Trophoblast cell (in vitro differentiated cells and primary cell): ENCODE measurements around the gene ZP1.

Experiments
- DNase-seq, 2 donors: peaks; one replicate each; pipeline ENCODE4 v3.0.0-alpha.2; 2016
- H2AFZ ChIP-seq: 2 replicates; pipeline ENCODE4 v1.6.1; 2013; ENCODE audit warnings: low read length, moderate library complexity, mild to moderate bottlenecking; ENCODE audit not compliant: insufficient read depth, poor library complexity
- H2AK5ac ChIP-seq: 2 replicates; pipeline ENCODE4 v1.6.1; 2013; ENCODE audit warnings: mild to moderate bottlenecking, low read length
- H2BK120ac ChIP-seq: 2 replicates; pipeline ENCODE4 v1.6.1; 2013; ENCODE audit warnings: low read length, mild to moderate bottlenecking, moderate library complexity; ENCODE audit not compliant: insufficient read depth, poor library complexity
- H2BK12ac ChIP-seq: 2 replicates; pipeline ENCODE4 v1.6.1; 2013; ENCODE audit warnings: mild to moderate bottlenecking, low read length, moderate library complexity
- H2BK5ac ChIP-seq: 2 replicates; pipeline ENCODE4 v1.6.1; 2013; ENCODE audit warnings: low read length, low read depth, moderate library complexity, mild to moderate bottlenecking; ENCODE audit not compliant: poor library complexity
- H3K14ac ChIP-seq: 2 replicates; pipeline ENCODE4 v1.6.1; 2013; ENCODE audit warnings: mild to moderate bottlenecking, low read length
- H3K18ac ChIP-seq: 2 replicates; pipeline ENCODE4 v1.6.1; 2013; ENCODE audit warnings: mild to moderate bottlenecking, low read length
- H3K23ac ChIP-seq: 2 replicates; pipeline ENCODE4 v1.6.1; 2013; ENCODE audit warnings: low read length
- H3K27ac ChIP-seq: 2 replicates; pipeline ENCODE4 v1.5.1; 2013; ENCODE audit warnings: low read depth, mild to moderate bottlenecking, inconsistent platforms, low read length, moderate library complexity
- H3K27me3 ChIP-seq: 2 replicates; pipeline ENCODE4 v1.6.1; 2013; ENCODE audit warnings: inconsistent platforms, mild to moderate bottlenecking, low read length, moderate library complexity; ENCODE audit not compliant: insufficient read depth
- H3K36me3 ChIP-seq, 2 experiments: 1 replicate in 1 of 2; 2 replicates in 1 of 2; pipeline ENCODE4 v1.6.1; 2013; ENCODE audit warnings: low read length in 2 of 2, mild to moderate bottlenecking in 2 of 2, moderate library complexity in 1 of 2; ENCODE audit not compliant: insufficient read depth in 2 of 2, control insufficient read depth in 1 of 2
- H3K4ac ChIP-seq: 2 replicates; pipeline ENCODE4 v1.6.1; 2013; ENCODE audit warnings: low read depth, mild to moderate bottlenecking, low read length, moderate library complexity
- H3K4me1 ChIP-seq, 2 experiments: 1 replicate in 1 of 2; 2 replicates in 1 of 2; pipeline ENCODE4 v1.6.1; 2013; ENCODE audit warnings: low read length in 2 of 2, mild to moderate bottlenecking in 2 of 2, moderate library complexity in 1 of 2; ENCODE audit not compliant: insufficient read depth in 2 of 2, control insufficient read depth in 1 of 2
- H3K4me2 ChIP-seq: 2 replicates; pipeline ENCODE4 v1.6.1; 2013; ENCODE audit warnings: inconsistent platforms, mild to moderate bottlenecking, low read length, moderate library complexity
- H3K4me3 ChIP-seq: 2 replicates; pipeline ENCODE4 v1.5.1; 2013; ENCODE audit warnings: mild to moderate bottlenecking, low read depth, low read length, inconsistent platforms
- H3K79me1 ChIP-seq: one replicate; pipeline ENCODE4 v1.6.1; 2013; ENCODE audit warnings: low read length
- H3K79me2 ChIP-seq: 2 replicates; pipeline ENCODE4 v1.6.1; 2013; ENCODE audit warnings: low read length, mild to moderate bottlenecking; ENCODE audit not compliant: control insufficient read depth, insufficient read depth, poor library complexity
- H3K9ac ChIP-seq: 2 replicates; pipeline ENCODE4 v1.6.1; 2013; ENCODE audit warnings: mild to moderate bottlenecking, low read length
- H3K9me3 ChIP-seq: 2 replicates; pipeline ENCODE4 v1.6.1; 2013; ENCODE audit warnings: low read depth, mild to moderate bottlenecking, control low read depth, inconsistent platforms, low read length; ENCODE audit not compliant: insufficient read depth
- H4K12ac ChIP-seq: 2 replicates; pipeline ENCODE4 v1.6.1; 2013; ENCODE audit warnings: low read depth, mild to moderate bottlenecking, low read length, moderate library complexity
- H4K8ac ChIP-seq: 2 replicates; pipeline ENCODE4 v1.6.1; 2013; ENCODE audit warnings: low read depth, mild to moderate bottlenecking, low read length, moderate library complexity
- H4K91ac ChIP-seq: one replicate; pipeline ENCODE4 v1.6.1; 2013; ENCODE audit warnings: low read depth, mild to moderate bottlenecking, low read length, moderate library complexity
- WGBS: extraction: QIAGEN DNeasy Blood & Tissue Kit; methylation state at CpG from one replicate; pipeline ENCODE4 v1.1.7; 2013; ENCODE audit warnings: missing lambda C conversion rate; ENCODE audit not compliant: insufficient read length, insufficient coverage; ENCODE audit errors: extremely low coverage; 5-methylcytosine and 5-hydroxymethylcytosine counted together

ZP1 gene

GRCh38 chr11:60923800-60924109 lies 56.4 kb downstream of the ZP1 start:
- Histone ChIP-seq H4K91ac (peak overlapping the region; percentile 36), H2BK120ac (peak overlapping the region; percentile 35), H3K14ac (no peak overlapping the region), H3K4ac (no peak overlapping the region), H3K9me3 (no peaks in the 10 kb centered on the region), H3K18ac (peak overlapping the region; percentile 28), H3K23ac (no peak overlapping the region), H2AK5ac (peak overlapping the region; percentile 45), H3K79me1 (peaks cover 10% of the 10 kb centered on the region), H2AFZ (no peak overlapping the region), H4K8ac (peak overlapping the region; percentile 24), H3K27me3 (no peaks in the 10 kb centered on the region), H3K4me1 (peaks cover 12 to 20% of the 10 kb centered on the region in 2 experiments), H3K4me2 (peak overlapping the region; percentile 98), H3K79me2 (peaks cover 10% of the 10 kb centered on the region), H3K36me3 (peaks cover 47 to 58% of the 10 kb centered on the region in 2 experiments), H3K27ac (no peak overlapping the region), H2BK5ac (no peak overlapping the region), H4K12ac (no peak overlapping the region), H3K4me3 (no peak overlapping the region), H2BK12ac (peak overlapping the region; percentile 6), H3K9ac (no peak overlapping the region)
- DNase-seq, result no peak
- WGBS, result no CpG with 5 or more reads among the region's 6 CpGs

- H4K8ac ChIP-seq, result peak within 1 kb of the TSS; percentile 72
- WGBS, result no CpG with 5 or more reads among the region's 69 CpGs
- peaks cover 10% of the 10 kb centered on the region for H3K79me1 ChIP-seq
- no peak within 1 kb of the TSS for H3K27ac ChIP-seq
- peaks cover 53 to 64% of the 10 kb centered on the region in 2 experiments for H3K36me3 ChIP-seq
- peak within 1 kb of the TSS; percentile 45 for H2AK5ac ChIP-seq
- peak within 1 kb of the TSS; percentile 70 for H3K14ac ChIP-seq
- peak within 1 kb of the TSS; percentile 40 for H3K23ac ChIP-seq
- peak within 1 kb of the TSS; percentile 86 for H2BK120ac ChIP-seq
- no peaks in the 10 kb centered on the region for H3K27me3 ChIP-seq
- peak within 1 kb of the TSS; percentile 23 for H2BK12ac ChIP-seq
- H3K9me3 ChIP-seq, result no peaks in the 10 kb centered on the region
- H3K4ac ChIP-seq, result peak within 1 kb of the TSS; percentile 56
- peak within 1 kb of the TSS; percentile 92 for H3K4me3 ChIP-seq
- peak within 1 kb of the TSS; percentile 90 for H4K91ac ChIP-seq
- H3K9ac ChIP-seq, result peak within 1 kb of the TSS; percentile 83
- peak within 1 kb of the TSS; percentile 59 for H2BK5ac ChIP-seq
- peak within 1 kb of the TSS; percentile 98 for H3K4me2 ChIP-seq
- peak; percentile 58 to 81 for DNase-seq
- H3K18ac ChIP-seq, result peak within 1 kb of the TSS; percentile 50
- peaks cover 10% of the 10 kb centered on the region for H3K79me2 ChIP-seq
- peak within 1 kb of the TSS; percentile 41 for H4K12ac ChIP-seq
- H2AFZ ChIP-seq, result peak within 1 kb of the TSS; percentile 42
- H3K4me1 ChIP-seq, result peaks cover 10 to 18% of the 10 kb centered on the region in 2 experiments
These were observed 57.0 kb downstream of the ZP1 start, which contains the start of gene TMEM132A for GRCh38 chr11:60924110-60924905. TMEM132A (plus strand) TSS chr11:60924460; CDS start chr11:60924634, 174 bp downstream.
